NCI-H69 (cell line): ENCODE data around the gene SIGLEC10.
A peak's percentile ranks its signal among the peaks of the same experiment; 100 is the strongest.
"Not testable (repeated sequence)": the region's sequence is repeated elsewhere in the genome, so short reads cannot be mapped to it uniquely, and the experiment has no call there.

Source experiments
- DNase-seq: peaks from one replicate; lab custom pipeline; 2025; lab: John Stamatoyannopoulos, UW

SIGLEC10 gene

GRCh38 chr19:51440052-51440451 is 22.6 kb upstream of the SIGLEC10 start:
- no peak for DNase-seq

DNA sequence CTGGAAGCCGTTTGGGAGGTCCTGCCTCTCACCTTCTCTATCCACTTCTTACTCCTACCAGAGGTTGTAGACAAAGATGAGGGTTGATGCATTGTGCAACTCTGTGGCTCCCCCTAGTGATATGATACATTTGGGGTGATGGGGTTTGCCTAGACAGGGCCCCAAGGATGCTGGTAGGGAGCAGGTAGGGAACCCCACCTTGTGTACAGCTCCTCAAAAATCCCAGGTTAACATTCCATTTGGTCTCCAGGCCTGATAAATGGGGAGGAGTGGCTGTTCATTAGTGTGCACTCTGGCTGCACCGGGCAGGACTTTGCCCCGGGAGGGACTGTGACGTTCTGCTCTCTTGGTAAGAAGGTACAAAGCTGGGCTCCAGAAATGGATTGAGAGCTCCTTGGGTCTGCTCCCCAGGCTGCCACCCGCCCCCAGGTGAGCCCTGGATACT is 21.6 kb upstream of the SIGLEC10 start:
- DNase-seq = no peak

GRCh38 chr19:51434456-51434855 is 17.0 kb upstream of the SIGLEC10 start:
- no peak for DNase-seq

GRCh38 chr19:51433043-51433442 is 15.6 kb upstream of the SIGLEC10 start:
- no peak for DNase-seq

DNA sequence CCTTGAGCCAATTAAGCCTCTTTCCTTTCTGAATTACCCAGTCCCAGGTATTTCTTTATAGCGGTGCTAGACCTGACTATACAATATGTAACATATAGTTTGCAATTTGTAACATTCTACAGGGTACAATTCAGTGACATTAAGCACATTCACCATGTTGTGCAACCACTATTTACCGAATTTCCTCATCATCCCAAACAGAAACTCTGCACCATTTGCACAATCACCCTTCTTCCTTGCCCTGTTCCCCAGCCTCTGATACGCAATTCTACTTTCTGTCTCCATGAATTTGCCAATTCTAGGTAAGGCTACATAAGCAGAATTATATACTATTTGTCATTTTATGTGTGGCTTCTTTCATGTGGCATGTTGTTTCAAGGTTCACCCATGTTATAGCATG is 13.7 kb upstream of the SIGLEC10 start:
- no peak for DNase-seq

DNA sequence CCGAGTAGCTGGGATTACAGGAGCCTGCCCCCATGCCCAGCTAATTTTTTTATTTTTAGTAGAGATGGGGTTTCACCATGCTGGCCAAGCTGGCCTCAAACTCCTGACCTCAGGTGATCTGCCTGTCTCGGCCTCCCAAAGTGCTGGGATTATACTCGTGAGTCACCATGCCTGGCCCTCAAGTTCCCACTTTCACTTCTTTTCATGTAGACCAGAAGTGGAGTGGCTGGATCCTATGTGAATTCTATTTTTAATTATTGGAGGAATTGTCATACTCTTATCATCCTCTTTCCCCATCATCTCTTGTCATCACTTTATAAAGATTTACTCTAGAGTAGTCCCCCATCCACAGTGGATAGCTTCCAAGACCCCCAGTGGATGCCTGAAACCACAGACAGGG is 12.8 kb upstream of the SIGLEC10 start:
- DNase-seq = no peak

DNA sequence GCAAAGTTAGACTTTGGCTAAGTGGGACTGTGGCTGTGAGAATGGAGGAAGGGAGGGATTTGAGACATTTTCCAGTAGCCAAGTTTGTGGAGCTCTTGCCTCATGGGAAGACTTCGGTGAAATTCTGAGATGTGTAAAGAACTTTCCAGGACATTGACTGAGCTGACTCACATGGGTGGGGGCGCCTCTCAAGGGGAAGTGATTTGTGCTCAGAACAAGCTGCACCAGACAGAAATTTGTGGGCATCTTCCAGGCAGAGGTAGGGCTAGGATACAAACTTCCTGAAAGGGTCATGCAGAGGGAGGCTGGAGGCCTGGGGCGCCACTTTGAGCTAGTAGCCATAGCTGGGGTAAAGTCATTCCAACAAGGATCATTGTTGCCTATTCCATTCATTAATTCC is 9.8 kb upstream of the SIGLEC10 start:
- DNase-seq = no peak

GRCh38 chr19:51422053-51422448 is 4.6 kb upstream of the SIGLEC10 start:
- DNase-seq = peak; percentile 37

DNA sequence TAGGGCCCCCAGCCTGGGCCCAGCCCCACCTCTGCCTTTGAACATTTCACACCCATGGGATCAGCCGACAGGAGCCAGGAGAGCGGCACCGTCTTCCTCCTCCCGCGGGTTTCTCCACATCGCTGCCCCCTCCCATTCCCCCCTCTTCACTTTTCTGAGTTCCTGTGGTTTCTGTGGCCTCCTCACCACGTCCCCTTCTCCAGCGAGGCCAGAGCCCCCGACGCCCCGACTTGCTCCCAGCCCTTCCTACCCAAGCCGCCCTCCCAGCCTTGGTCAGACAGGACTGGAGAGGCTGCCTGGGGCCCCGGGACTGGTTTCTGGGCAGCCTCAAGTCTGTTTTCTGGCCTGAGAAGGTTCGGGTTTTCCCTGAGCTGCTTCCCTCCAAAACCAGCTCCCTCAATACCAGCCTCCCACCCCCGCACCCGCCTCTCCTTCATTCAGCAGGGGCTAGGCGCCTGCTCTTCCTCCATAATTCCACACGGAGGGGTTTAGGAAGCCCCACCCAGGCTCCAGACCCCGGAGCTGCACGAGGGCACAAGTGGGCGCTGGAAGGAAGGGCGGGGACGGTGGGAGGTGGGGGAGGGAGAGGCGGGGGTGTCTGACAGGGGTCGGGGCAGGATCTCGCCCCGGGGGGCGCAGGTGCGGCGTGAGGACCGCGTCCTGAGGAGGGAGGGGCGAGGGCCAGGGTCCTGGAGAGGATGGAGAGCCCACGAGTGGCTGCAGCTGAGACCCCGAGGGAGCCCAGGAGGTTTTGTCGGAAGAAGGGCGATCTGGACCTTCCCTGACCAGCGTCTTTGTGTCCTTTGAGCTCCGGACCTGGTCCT is 4.0 kb upstream of the SIGLEC10 start:
- DNase-seq = no peak

- DNase-seq = not testable (repeated sequence)
Observed at GRCh38 chr19:51420511-51420910, 3.1 kb upstream of the SIGLEC10 start.

GRCh38 chr19:51418707-51419106 is 1.3 kb upstream of the SIGLEC10 start:
- DNase-seq = no peak

DNA sequence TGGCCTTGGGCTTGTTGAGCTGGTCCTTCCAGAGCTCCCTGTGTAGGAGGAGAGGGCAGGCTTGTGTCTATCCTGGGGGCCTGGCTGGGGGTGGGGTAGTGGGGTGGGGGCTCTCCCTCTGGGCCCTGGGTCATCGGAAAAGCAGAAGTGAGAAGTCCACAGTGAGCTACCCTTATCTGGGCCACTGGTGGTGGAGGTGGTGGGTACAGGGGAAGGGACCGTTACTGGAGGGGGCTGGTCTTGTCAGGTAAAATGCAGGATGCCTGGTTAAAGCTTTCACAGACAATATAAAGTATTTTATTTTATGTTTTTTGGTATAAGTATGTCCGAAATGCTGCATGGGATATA is 342 bp upstream of the SIGLEC10 start:
- no peak for DNase-seq

DNA sequence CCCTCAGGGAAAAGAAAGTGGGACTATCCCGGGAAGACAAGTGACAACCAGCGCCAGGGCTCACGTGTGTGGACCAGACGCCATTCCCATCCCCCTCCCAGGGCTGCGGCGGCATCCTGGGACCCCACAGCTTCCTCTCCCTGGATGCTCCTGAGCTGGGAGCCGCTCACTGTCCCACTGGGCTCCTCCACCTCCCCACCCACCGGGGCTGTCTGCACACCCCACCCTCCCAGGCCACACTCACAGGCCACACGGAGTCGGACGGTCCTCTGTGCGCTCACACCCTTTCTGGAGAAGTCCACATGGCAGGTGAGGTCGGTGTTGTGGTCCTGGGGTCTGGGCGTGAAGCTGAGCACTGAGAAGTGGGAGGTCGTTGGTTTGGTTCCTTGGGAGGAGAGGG is 1.0 kb downstream of the SIGLEC10 start:
- DNase-seq = not testable (repeated sequence)

GRCh38 chr19:51415187-51415586 is 2.3 kb downstream of the SIGLEC10 start:
- DNase-seq = no peak

- no peak for DNase-seq
Observed at GRCh38 chr19:51410950-51411748, 6.3 kb downstream of the SIGLEC10 start.

GRCh38 chr19:51407511-51408131 is 9.8 kb downstream of the SIGLEC10 start:
- DNase-seq = no peak

- no peak for DNase-seq
Observed at GRCh38 chr19:51402117-51402516, 15.3 kb downstream of the SIGLEC10 start.

DNA sequence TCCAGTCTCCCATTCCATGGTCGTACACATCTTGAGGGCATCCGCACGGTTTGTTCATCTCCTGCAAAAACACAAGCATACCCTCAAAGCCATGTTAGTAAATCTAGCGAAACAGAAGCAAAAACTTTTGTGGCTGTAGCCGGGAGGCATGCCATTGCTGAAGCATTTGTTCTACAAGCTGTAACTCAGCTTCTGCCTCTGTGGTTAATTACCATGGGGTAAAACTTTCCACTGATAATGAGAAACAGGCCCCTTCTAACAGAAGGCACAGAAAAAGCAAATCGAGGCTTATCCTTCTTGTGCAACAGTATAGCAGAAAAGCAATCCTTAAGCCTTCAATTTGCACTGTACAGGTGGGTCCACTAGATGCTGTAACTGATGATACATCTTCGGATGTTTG is 17.5 kb downstream of the SIGLEC10 start:
- not testable (repeated sequence) for DNase-seq

GRCh38 chr19:51399231-51399630 is 18.2 kb downstream of the SIGLEC10 start:
- no peak for DNase-seq

- peak; percentile 3 for DNase-seq
Observed at GRCh38 chr19:51398096-51398704, 19.2 kb downstream of the SIGLEC10 start.

DNA sequence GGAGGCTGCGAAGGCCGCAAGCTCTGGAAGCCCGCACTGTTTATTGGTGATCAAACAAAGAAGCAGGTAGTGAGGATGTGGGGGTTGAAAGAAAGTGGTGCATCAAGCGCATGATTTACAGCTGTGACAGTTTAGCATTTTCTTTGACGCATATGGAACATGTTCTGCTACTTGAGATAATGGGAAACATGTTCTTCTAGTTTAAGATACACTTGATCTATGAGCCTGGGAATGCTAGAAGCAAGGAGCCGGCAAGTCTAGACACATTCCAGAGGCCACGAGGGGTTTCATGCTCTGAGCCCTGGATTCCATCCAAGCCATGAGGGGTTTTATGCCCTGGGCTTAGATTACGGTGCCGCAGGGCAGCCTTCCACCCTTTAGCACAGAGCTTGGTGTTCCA is 20.0 kb downstream of the SIGLEC10 start:
- not testable (repeated sequence) for DNase-seq

DNA sequence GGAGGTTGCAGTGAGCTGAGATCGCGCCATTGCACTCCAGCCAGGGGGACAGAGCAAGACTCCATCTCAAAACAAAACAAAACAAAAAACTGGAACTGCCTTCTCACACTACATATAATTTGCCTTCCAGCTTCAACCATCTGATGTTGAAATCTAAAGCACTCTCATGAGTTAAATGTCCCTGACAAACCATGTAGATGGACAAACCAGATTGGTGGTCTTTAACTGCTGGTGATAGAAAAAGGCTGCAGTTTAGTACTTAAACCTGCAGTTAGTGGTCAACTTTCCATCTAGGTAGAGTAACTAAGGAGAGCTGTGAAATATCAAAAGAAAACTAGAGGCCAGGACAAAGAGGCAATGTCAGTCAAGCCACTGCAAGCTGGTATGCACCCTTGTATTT is 21.3 kb downstream of the SIGLEC10 start:
- no peak for DNase-seq
